Lower lobe of right lung (tissue), 2 donors: Measurements from ENCODE around the gene NMB. TPM values are rescaled to one million over a fixed set of nuclear protein-coding genes. Genes with fewer than 3 reads are reported as not detected.

Experiments
- ATAC-seq, 2 donors: fragments of 200-7000 bp; cut with Tn5 transposase; one replicate each; pipeline ENCODE4 v1.9.1; 2020 to 2022; ENCODE audit warnings: mild to moderate bottlenecking in 2 of 2, moderate library complexity in 2 of 2
- DNase-seq: peaks from one replicate; pipeline ENCODE4 v3.0.0-alpha.2; 2020
- H3K27ac ChIP-seq: fragments of 200-600 bp; one replicate; pipeline ENCODE4 v1.8.0; 2022
- H3K27me3 ChIP-seq: fragments of 200-600 bp; one replicate; pipeline ENCODE4 v1.8.0; 2022; ENCODE audit warnings: low read depth
- H3K36me3 ChIP-seq: fragments of 200-600 bp; one replicate; pipeline ENCODE4 v1.8.0; 2022; ENCODE audit warnings: mild to moderate bottlenecking
- H3K4me1 ChIP-seq: fragments of 200-600 bp; one replicate; pipeline ENCODE4 v1.8.0; 2022
- H3K4me3 ChIP-seq: fragments of 200-600 bp; one replicate; pipeline ENCODE4 v1.8.0; 2022; ENCODE audit warnings: mild to moderate bottlenecking
- H3K9me3 ChIP-seq: fragments of 200-600 bp; one replicate; pipeline ENCODE4 v1.8.0; 2022
- CTCF ChIP-seq: fragments of 200-600 bp; IDR thresholded peaks from one replicate; pipeline ENCODE4 v1.8.0; 2022; ENCODE audit warnings: antibody characterized with exemption, mild to moderate bottlenecking
- intact Hi-C: fragments of 100-400 bp; cut with DNase I; formaldehyde crosslinking; loops from one replicate; pipeline ENCODE4 v1.11.0; 2022
- total RNA-seq: library from RNA; stranded (reverse); fragmentation: NEBNext Ultra II Directional; extraction: Animal tissue kit (Norgen Biotek cat#: 25700); gene quantifications from one replicate; pipeline ENCODE4 v1.2.1, GENCODE V29; 2021
- donor health status: DM: no; HTN: yes; CAD: no; lungs with severe emphysema.

NMB gene
- total RNA-seq, 1 donor from 2014 or later, result 10.4 TPM

DNA sequence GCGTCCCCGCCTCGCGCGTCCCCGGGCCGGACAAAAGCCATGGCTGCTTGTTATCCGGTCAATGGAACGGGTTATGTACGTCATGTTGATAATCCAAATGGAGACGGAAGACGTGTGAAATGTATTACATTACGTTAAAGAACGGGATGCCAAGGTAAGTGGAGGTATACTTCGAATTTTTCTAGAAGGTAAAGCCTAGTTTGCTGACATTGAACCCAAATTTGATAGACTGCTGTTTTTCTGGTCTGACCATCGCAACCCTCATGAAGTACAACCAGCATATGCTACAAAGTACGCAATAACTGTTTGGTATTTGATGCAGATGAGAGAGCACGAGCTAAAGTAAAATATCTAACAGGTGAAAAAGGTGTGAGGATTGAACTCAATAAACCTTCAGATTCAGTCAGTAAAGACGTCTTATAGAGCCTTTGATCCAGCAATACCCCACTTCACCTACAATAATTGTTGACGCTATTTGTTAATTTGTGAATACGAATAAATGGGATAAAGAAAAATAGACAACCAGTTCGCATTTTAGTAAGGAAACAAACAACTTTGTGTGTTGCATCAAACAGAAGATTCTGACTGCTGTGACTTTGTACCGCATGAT lies 23.7 kb downstream of the NMB start:
- H3K4me3 ChIP-seq, result peak overlapping the region; percentile 78
- peaks cover 37% of the 10 kb centered on the region for H3K4me1 ChIP-seq
- no peak for TF ChIP-seq CTCF
- H3K36me3 ChIP-seq, result peaks cover 31% of the 10 kb centered on the region
- ATAC-seq (no peak), DNase-seq (no peak)
- peak overlapping the region; percentile 87 for H3K27ac ChIP-seq
- intact Hi-C loops, result no loop called here
- no peaks in the 10 kb centered on the region for H3K9me3 ChIP-seq
- no peaks in the 10 kb centered on the region for H3K27me3 ChIP-seq

- H3K9me3 ChIP-seq, result no peaks in the 10 kb centered on the region
- ATAC-seq (peak; percentile 84 to 88), DNase-seq (peak; percentile 85)
- intact Hi-C loops, result no loop called here
- H3K4me1 ChIP-seq, result peaks cover 37% of the 10 kb centered on the region
- H3K36me3 ChIP-seq, result peaks cover 24% of the 10 kb centered on the region
- peak overlapping the region; percentile 87 for H3K27ac ChIP-seq
- peak overlapping the region; percentile 78 for H3K4me3 ChIP-seq
- H3K27me3 ChIP-seq, result no peaks in the 10 kb centered on the region
- TF ChIP-seq CTCF, result no peak
Measured at GRCh38 chr15:84633311-84634227, 24.4 kb downstream of the NMB start.

- H3K4me1 ChIP-seq, result peaks cover 37% of the 10 kb centered on the region
- intact Hi-C loops, result no loop called here
- TF ChIP-seq CTCF, result no peak
Measured at GRCh38 chr15:84631706-84632272, 26.2 kb downstream of the NMB start.

DNA sequence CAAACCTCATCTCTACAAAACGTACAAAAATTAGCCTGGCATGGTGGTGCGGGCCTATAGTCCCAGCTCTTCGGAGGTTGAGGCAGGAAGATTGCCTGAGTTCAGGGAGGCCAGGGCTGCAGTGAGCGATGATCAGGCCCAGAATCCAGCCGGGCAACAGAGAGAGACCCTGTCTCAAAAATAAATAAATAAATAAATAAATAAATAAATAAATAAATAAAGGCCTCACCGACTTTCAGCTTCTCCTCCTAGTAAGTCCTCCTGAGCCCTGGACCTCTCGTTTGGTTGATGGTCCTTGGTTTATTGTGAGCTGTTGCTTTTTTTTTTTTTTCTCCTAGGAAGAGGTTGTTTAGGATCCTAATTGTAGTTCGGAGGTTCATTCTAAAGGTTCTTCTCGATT lies 29.0 kb downstream of the NMB start:
- intact Hi-C loops, result no loop called here
- no peaks in the 10 kb centered on the region for H3K36me3 ChIP-seq
- H3K9me3 ChIP-seq, result no peaks in the 10 kb centered on the region
- no peak overlapping the region for H3K27ac ChIP-seq
- H3K27me3 ChIP-seq, result no peaks in the 10 kb centered on the region
- peaks cover 17% of the 10 kb centered on the region for H3K4me1 ChIP-seq
- no peak for DNase-seq
- TF ChIP-seq CTCF, result no peak
- no peak overlapping the region for H3K4me3 ChIP-seq
- ATAC-seq, result no peak

More at GRCh38 chr15:84631706-84632272, 26.2 kb downstream of the NMB start:
- ATAC-seq, result no peak
- Histone ChIP-seq H3K27ac (peak overlapping the region; percentile 83), H3K36me3 (peaks cover 8% of the 10 kb centered on the region), H3K9me3 (no peaks in the 10 kb centered on the region), H3K27me3 (no peaks in the 10 kb centered on the region), H3K4me3 (peak overlapping the region; percentile 78)
- DNase-seq, result no peak

DNA sequence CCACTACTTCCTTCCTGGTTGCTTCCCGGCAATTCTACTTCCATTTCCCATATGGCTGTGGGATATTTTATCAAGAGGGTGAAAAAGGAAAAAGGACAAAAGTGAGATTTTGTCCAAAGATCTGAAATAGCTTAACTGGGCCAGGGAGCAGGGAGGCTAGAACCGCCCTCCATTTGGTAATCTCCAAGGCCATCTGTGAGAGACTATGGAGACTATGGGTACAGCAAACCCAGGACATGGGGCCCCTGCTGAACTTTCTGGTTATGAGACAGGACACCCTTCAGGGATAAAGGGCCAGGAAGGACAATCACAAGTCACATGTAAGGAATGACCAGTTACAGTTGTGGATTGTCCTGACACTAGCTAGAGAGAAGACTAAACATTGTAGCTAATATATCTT lies 32.9 kb downstream of the NMB start:
- no peak overlapping the region for H3K4me3 ChIP-seq
- TF ChIP-seq CTCF, result no peak
- intact Hi-C loops, result no loop called here
- H3K9me3 ChIP-seq, result peaks cover 18% of the 10 kb centered on the region
- no peak for DNase-seq
- peaks cover 24% of the 10 kb centered on the region for H3K36me3 ChIP-seq
- no peaks in the 10 kb centered on the region for H3K27me3 ChIP-seq
- H3K4me1 ChIP-seq, result no peaks in the 10 kb centered on the region
- H3K27ac ChIP-seq, result no peak overlapping the region
- no peak for ATAC-seq
